Measurements from ENCODE around the gene SHTN1. TPM values are rescaled to one million over a fixed set of nuclear protein-coding genes. Genes with fewer than 3 reads are reported as not detected.

The SHTN1 gene
- total and polyA plus RNA-seq, 10 of the 15 experiments (the other 5 are each of a cell fraction or from before 2014, with no cell fraction given), result 0.79 to 4.0 (median 2.0) TPM

DNA sequence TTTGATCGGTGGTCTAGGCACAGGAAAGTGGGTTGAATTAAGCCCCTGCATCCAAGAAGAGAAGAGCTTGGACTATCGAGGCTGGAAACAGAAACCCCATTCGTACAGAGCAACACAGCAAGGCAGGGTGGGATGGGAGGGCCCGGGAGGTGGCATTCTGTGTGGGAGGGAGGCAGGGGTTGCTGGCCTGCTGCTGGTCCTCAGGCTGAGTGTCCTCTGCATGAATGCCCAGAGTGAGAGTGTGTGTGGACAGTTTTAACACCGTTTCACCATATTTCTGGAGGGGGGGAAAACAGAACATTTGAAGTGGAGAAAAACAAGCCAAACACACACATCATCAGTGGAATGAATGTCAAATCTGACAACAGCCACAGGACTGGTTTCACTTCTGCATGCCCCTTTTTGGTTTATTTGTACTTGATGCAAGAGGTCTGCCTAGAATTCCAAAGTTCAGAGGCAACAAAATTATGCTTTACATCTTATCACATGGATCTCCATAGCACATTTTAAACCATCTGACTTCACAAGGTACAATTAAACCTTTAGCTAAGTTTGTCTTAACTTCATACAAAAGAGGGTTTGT is 166.8 kb downstream of the SHTN1 start:
- Histone ChIP-seq H3K27me3 (replicated peaks in 1 of 2; ENCODE audit: control insufficient read depth in 2 of 2, insufficient read depth in 2 of 2, low read length in 1 of 2) (no peaks in the 10 kb centered on the region; a peak in 1 of 4 replicates), H3K4me3 (no peak overlapping the region), H3K4me2 (ENCODE audit: control insufficient read depth, insufficient read depth) (no peak overlapping the region), H3K9me3 (replicated peaks; ENCODE audit: control insufficient read depth, insufficient read depth, low read length) (no peaks in the 10 kb centered on the region), H2AFZ (ENCODE audit: control insufficient read depth, low read depth, low read length) (no peak overlapping the region), H3K9ac (ENCODE audit: control insufficient read depth, insufficient read depth, low read length) (no peak overlapping the region), H3K4me1 (ENCODE audit: control insufficient read depth, insufficient read depth, low read length) (peaks cover 2% of the 10 kb centered on the region; the same call in 1 of the 2 replicates), H4K20me1 (ENCODE audit: control insufficient read depth, insufficient read depth) (no peaks in the 10 kb centered on the region), H3K36me3 (ENCODE audit: control insufficient read depth in 2 of 2, insufficient read depth in 2 of 2, low read length in 1 of 2) (no peaks in the 10 kb centered on the region), H3K79me2 (ENCODE audit: control insufficient read depth, insufficient read depth, low read length) (no peaks in the 10 kb centered on the region), H3K27ac (ENCODE audit: control insufficient read depth, insufficient read depth) (no peak overlapping the region)
- WGBS (ENCODE audit: insufficient coverage, insufficient replicate concordance, low lambda C conversion rate, missing lambda C conversion rate), result 6% methylated on average over 5 of the region's 5 CpGs
- ChIA-PET POLR2A (interaction anchor here (1.5 kb wide), 1 partner anchor 9 kb away, joined by 3 read pairs; no protein-coding TSS in a partner anchor), RAD21 (ENCODE audit: unreplicated experiment) (interaction anchor here (1.0 to 1.8 kb wide), 3 partner anchors 9 to 320 kb away, joined by 3 to 7 read pairs (median 6); partner anchors contain the start of gene ENO4), CTCF (interaction anchor here (4.3 kb wide), 1 partner anchor 337 kb away, joined by 24 read pairs; no protein-coding TSS in a partner anchor), SMC1A (ENCODE audit: uncharacterized antibody, unreplicated experiment) (interaction anchor here (1.0 to 4.1 kb wide), 5 partner anchors 9 to 336 kb away, joined by 3 to 18 read pairs (median 8); no protein-coding TSS in a partner anchor)
- no peak for DNase-seq (ENCODE audit: low read depth, low spot score)
- in situ Hi-C loops (cut with MboI) (no loop called here), intact Hi-C loops (cut with micrococcal nuclease; ENCODE audit: unreplicated experiment) (no loop called here)
- no TSS peak for BruUV-seq (replicated peaks)
- peak; percentile 87 for FAIRE-seq
- peak; percentile 87 for ATAC-seq
- TF ChIP-seq, protein P1, sequence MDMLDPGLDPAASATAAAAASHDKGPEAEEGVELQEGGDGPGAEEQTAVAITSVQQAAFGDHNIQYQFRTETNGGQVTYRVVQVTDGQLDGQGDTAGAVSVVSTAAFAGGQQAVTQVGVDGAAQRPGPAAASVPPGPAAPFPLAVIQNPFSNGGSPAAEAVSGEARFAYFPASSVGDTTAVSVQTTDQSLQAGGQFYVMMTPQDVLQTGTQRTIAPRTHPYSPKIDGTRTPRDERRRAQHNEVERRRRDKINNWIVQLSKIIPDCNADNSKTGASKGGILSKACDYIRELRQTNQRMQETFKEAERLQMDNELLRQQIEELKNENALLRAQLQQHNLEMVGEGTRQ (IDR thresholded peaks at IDR 0.05; ENCODE audit: borderline replicate concordance, low read depth, low read length), result no peak
- TF ChIP-seq ZSCAN29 (IDR thresholded peaks at IDR 0.05) (no peak), ZBED1 (IDR thresholded peaks at IDR 0.05; ENCODE audit: borderline replicate concordance) (no peak), NRF1 (conservative IDR thresholded peaks at IDR 0.05; ENCODE audit: low read depth, low read length) (no peak), KDM1A (IDR thresholded peaks at IDR 0.05; ENCODE audit: borderline replicate concordance) (no peak), CHD2 (IDR thresholded peaks at IDR 0.05; ENCODE audit: borderline replicate concordance, low read depth, low read length) (no peak), CEBPB (IDR thresholded peaks at IDR 0.05; ENCODE audit: borderline replicate concordance in 1 of 2, low read depth in 2 of 2, low read length in 2 of 2) (no peak), IKZF2 (IDR thresholded peaks at IDR 0.05) (peak; percentile 66 to 78; a peak in 3 of 4 replicates), BRCA1 (IDR thresholded peaks at IDR 0.05; ENCODE audit: low read depth, low read length) (no peak), NBN (IDR thresholded peaks at IDR 0.05) (no peak), EZH2 (IDR thresholded peaks at IDR 0.05; ENCODE audit: borderline replicate concordance, control insufficient read depth, low read depth, low read length) (no peak), IRF4 (IDR thresholded peaks at IDR 0.05; ENCODE audit: low read depth, low read length) (peak; percentile 70; the same call in 1 of the 2 replicates), CBX3 (IDR thresholded peaks at IDR 0.05; ENCODE audit: borderline replicate concordance, low read depth) (no peak), POU2F2 (IDR thresholded peaks at IDR 0.05; ENCODE audit: borderline replicate concordance, low read depth, low read length) (no peak), MTA2 (IDR thresholded peaks at IDR 0.05; ENCODE audit: low read depth) (peak; percentile 75)
- TF ChIP-seq, protein P2, sequence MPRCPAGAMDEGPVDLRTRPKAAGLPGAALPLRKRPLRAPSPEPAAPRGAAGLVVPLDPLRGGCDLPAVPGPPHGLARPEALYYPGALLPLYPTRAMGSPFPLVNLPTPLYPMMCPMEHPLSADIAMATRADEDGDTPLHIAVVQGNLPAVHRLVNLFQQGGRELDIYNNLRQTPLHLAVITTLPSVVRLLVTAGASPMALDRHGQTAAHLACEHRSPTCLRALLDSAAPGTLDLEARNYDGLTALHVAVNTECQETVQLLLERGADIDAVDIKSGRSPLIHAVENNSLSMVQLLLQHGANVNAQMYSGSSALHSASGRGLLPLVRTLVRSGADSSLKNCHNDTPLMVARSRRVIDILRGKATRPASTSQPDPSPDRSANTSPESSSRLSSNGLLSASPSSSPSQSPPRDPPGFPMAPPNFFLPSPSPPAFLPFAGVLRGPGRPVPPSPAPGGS (IDR thresholded peaks at IDR 0.05; ENCODE audit: borderline replicate concordance, insufficient read depth, low read depth, low read length, poor library complexity, severe bottlenecking), result no peak
- TF ChIP-seq, protein P3, sequence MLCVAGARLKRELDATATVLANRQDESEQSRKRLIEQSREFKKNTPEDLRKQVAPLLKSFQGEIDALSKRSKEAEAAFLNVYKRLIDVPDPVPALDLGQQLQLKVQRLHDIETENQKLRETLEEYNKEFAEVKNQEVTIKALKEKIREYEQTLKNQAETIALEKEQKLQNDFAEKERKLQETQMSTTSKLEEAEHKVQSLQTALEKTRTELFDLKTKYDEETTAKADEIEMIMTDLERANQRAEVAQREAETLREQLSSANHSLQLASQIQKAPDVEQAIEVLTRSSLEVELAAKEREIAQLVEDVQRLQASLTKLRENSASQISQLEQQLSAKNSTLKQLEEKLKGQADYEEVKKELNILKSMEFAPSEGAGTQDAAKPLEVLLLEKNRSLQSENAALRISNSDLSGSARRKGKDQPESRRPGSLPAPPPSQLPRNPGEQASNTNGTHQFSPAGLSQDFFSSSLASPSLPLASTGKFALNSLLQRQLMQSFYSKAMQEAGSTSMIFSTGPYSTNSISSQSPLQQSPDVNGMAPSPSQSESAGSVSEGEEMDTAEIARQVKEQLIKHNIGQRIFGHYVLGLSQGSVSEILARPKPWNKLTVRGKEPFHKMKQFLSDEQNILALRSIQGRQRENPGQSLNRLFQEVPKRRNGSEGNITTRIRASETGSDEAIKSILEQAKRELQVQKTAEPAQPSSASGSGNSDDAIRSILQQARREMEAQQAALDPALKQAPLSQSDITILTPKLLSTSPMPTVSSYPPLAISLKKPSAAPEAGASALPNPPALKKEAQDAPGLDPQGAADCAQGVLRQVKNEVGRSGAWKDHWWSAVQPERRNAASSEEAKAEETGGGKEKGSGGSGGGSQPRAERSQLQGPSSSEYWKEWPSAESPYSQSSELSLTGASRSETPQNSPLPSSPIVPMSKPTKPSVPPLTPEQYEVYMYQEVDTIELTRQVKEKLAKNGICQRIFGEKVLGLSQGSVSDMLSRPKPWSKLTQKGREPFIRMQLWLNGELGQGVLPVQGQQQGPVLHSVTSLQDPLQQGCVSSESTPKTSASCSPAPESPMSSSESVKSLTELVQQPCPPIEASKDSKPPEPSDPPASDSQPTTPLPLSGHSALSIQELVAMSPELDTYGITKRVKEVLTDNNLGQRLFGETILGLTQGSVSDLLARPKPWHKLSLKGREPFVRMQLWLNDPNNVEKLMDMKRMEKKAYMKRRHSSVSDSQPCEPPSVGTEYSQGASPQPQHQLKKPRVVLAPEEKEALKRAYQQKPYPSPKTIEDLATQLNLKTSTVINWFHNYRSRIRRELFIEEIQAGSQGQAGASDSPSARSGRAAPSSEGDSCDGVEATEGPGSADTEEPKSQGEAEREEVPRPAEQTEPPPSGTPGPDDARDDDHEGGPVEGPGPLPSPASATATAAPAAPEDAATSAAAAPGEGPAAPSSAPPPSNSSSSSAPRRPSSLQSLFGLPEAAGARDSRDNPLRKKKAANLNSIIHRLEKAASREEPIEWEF (IDR thresholded peaks at IDR 0.05; ENCODE audit: insufficient replicate concordance, low read depth, low read length), result no peak

All from GM12878 (cell line).